Mucosa of gallbladder (tissue), 1 donor: ENCODE results near the gene SCYGR2. TPM values are rescaled to one million over a fixed set of nuclear protein-coding genes. Genes with fewer than 3 reads are reported as not detected.

Experiments
- DNase-seq: peaks from one replicate; pipeline ENCODE4 v3.0.0-alpha.2; 2020; ENCODE audit warnings: low spot score
- total RNA-seq: library from RNA; stranded (reverse); gene quantifications from one replicate; pipeline ENCODE4 v1.2.1, GENCODE V29; 2021
- donor health status: DM: no; HTN: no; CAD: no.

SCYGR2 gene
- total RNA-seq, 1 donor from 2014 or later: not detected

DNA sequence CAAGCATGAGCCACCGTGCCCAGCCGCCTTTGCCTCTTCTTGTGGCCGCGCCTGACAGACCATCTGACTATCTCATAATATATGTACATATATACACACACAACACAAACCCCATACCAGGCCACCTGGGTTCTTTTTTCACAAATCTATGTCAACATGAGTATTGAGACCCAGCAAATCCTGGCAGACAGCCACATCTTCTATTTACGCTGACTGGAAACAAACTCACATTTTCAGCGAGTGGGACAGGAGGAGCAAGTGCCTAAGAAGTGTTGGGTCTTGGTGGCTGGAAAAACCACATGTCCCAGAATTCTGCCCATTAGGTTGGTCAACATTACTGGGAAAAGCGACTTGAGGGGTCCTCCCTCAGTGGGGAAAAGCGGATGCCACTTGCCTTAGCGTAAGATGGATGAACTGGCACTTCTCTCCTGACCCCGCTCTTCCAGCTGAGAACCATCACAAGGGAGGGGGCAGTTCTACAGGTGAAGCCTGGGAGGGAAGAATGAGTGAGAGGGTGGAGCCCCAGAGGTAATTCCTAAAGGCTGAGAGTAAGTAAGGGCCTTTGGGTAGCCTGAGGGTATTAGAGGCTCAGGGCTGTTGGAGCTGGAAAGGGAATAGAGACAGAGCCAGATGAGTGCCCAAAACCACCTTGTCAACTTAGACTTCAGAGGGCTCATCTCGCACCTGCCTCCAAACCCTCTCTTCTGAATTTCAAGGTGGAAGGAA, 14.0 kb downstream of the SCYGR2 start:
- no peak for DNase-seq

DNA sequence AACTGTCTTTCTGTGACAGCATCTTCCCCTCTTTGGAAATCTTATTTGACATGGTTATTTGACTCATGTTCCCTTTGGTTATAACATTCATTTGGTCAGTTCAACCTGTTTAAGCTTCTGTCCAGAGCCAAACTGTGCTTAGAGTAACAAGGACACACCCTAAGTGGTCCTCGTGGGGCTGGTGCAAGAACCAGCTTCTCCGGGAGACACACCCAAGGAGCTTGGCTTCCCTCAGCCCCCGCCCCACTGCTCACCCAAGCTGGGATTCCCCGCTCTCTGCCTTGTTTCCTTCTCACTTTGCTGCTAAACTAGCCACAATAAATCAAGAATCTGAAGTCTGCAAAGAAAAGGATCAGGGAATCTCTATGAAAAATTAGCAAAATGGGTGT, 14.6 kb downstream of the SCYGR2 start:
- DNase-seq: no peak

DNA sequence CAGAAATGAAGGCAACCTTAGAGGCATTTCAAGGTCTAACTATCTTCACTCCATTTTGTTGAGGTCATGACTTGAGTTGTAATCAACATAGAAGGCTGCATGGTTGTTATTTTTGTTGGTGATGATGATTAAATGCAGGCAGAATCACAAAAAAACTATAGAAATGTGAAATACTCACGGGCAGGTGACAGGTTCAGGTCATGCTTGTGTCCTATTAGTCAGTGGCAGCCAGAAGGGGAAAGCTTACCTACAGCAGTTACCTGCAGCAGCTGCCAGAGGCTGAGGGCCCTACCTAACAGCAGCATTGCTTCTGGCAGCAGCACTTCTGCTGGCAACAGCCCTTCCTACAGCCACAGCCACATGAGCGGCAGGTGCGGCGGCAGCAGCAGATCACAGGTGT, 15.6 kb downstream of the SCYGR2 start:
- DNase-seq: no peak

DNA sequence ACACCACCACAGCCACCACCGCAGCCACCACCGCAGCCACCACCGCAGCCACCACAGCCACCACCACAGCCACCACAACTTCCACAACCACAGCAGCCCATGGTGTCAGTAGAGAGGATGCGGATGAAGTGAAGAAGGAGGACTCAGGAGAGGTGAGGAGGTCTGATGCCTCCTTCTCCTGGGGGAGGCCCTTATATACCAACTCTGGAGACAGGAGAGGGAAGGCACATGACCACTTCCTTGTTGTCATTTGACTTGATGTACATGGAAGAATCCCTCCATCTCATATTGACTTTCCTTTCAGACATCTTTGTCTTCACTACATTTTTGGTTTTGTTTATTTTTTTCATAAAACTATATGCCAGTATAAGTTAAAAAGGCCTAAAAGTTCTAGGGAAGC, 16.0 kb downstream of the SCYGR2 start, which contains the start of gene SCYGR3:
Gene SCYGR3 (minus strand): TSS at position 101 of the 400 bp plus-strand sequence. CDS start 0 bp downstream, at position 101.
- DNase-seq: no peak

DNA sequence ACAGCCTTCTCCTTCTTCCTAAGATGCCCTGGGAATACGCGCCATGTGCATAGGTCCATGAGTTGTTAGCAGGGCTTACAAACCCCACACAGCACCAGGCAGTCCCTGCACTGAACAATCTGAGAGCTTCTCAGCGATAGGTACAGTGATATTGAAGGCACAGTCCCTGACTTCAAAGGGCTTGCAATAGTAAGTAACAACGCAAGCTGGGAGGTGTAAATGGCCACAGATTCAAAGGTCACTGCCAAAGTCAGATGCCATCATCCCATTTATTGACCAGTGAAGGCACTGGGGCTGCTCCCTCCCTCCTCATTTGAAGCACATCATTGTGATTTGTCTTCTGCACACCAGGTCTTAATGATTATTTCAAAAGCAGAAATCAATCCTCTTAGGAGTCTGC, 16.5 kb downstream of the SCYGR2 start:
- no peak for DNase-seq

DNA sequence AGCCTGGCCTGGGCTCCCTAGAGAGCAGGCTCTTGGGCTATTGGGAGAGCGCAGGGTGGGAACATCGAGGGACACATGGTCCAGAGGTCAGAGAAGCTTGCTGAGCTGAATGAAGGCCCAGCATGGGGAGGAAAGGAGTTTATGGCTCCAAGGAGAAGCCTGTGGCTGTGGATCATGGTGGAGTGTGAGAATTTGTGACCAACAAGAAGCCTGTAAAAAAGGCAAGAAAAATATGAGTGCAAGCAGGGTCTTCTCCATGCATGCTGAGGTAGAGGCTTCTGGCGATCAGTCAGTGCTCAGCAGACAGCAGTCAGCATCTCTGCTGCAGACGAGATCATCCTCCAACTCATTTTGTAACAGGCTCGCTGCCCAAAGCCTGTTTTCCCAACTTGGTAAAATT, 17.2 kb downstream of the SCYGR2 start:
- no peak for DNase-seq

DNA sequence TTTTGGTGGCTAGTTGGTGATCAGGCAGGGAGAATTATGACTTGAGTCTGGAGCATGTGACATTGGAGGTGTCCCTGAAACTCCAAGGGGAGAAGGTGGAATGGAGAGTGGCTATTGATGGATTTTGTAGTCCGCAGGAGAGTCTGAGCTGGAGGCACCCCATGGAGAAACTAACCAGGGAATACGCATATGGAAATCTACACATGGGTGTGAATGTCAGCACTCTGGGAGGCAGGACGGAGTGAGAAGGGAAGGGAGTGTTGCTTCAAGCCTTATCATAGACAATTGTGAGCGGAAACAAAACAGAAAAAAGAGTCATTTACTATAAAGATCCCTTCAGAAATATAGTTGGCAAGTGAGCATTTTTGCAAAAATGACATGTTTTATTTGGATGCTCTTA, 17.9 kb downstream of the SCYGR2 start:
- DNase-seq: no peak

DNA sequence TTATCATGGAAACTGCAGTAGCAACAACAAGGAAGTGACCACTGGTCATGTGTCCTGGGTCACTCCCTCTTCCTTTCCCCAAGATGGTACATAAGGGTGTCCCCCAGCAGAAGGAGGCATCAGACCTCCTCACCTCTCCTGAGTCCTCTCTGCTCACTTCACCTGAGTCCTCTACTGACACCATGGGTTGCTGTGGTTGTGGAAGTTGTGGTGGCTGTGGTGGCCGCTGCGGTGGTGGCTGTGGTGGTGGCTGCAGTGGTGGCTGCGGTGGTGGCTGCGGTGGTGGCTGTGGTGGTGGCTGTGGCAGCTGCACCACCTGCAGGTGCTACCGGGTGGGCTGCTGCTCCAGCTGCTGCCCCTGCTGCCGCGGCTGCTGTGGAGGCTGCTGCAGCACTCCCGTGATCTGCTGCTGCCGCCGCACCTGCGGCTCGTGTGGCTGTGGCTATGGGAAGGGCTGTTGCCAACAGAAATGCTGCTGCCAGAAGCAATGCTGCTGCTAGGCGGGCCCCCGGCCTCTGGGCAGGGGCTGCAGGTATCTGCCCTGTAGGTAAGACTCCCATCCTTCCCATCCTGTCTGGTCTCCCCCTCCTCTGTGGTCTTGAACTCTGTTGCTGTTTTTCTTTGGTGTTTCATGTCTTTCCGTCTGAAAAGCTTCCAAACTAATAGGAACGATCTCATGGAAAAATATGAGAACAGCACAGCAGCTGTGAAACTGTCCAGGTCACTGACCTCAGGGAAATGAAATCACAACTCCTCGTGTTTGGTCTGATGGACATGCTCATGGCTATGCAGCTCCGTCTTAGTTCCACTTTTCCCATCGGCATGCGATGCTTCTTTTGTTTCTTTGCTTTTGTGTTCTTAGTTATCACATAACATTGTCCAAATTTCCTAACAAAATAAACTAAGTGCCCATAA, 18.9 kb downstream of the SCYGR2 start, which contains the start of gene SCYGR4:
Gene SCYGR4 (plus strand): TSS at position 183 of the 915 bp plus-strand sequence. CDS start 0 bp downstream, at position 183.
- DNase-seq: no peak

DNA sequence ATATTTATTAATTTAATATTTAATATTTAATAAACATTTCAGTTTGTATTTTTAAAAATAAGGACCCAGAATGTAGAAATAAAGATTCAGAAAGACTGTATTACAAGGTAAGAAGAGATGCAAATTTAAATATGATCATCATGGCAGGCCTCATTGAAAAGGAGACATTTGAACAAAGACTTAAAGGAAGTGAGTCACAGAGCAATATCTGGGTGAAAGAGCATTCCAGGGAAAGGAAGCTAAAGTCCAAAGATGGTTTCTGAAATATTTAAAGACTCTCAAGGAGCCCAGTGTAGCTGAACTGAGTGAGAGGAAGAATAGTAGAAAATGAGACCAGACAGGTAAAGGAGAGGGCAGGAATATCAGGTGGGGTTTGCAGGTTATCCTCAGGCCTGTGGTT, 24.5 kb downstream of the SCYGR2 start:
- no peak for DNase-seq

DNA sequence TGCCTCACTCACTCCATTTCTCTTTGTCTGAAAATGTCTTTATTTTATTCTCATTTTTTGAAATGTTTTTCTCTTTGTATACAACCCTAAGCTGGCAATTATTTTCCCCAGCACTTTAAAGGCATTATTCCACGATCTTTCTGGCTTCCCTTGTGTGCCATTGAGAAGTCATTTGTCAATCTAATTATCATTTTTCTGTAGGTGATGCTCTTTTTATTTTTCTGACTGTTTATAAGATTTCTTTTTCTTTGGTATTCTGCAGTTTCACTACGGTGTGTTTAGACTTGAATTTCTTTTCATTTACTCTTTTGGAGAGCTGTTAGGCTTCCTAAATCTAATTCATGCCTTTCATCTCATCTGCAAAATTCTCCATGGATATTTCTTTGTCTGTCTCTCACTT, 26.7 kb downstream of the SCYGR2 start:
- no peak for DNase-seq

DNA sequence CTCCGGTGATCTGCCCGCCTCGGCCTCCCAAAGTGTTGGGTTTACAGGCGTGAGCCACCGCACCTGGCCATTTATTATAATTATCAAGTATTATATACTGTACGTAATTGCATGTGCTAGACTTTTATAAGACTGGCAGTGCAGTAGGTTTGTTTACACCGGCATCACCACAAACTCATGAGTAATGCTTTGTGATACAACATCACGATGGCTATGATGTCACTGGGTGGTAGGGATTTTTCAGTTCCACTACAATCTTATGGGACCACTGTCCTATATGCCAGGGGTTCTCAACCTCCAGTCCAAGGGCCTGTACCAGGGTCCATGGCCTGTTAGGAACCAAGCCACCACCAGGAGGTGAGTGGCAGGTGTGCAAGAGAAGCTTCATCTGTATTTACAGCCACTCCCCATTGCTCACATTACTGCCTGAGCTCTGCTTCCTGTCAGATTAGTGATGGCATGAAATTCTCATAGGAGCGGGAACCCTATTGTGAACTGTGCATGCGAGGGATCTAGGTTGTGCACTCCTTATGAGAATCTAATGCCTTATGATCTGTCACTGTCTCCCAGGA, 28.0 kb downstream of the SCYGR2 start:
- no peak for DNase-seq

DNA sequence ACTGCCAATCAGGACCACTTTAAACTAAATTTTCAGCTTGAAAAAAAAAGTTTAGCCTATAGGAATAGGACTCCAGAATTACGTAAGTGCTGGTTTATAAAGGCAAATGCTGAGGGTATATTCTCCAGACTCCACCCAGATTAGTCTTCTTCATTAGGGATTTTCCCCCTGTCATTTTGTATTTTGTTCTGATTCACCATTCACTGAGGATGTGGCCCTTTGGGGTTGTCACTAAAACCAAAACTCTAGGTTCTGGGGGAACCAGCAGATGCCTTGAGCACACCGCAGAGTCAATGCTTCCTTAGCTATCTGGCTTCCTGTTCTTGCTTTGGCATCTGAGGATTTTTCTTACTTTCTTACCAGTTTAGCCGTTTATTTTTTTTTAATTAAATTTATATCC, 29.1 kb downstream of the SCYGR2 start:
- DNase-seq: no peak

DNA sequence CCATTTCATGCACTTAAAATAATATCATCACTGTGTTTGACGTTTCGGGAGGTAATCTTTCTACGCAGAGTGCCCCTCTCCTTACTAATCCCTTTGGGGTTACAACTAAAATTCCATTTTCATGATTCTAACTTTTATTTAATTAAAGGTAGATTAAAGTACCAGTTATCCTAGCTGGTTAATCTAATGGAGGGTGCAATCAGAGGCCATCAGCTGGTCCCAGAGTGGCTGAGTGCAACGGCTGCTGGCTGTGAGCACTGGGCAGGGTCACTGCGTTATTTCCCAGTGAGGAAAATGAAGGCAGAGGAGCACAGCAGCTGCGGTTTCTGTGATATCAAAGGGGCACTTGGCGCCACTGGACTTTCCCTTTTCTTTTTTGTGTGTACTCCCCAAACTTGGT, 30.7 kb downstream of the SCYGR2 start:
- DNase-seq: no peak

DNA sequence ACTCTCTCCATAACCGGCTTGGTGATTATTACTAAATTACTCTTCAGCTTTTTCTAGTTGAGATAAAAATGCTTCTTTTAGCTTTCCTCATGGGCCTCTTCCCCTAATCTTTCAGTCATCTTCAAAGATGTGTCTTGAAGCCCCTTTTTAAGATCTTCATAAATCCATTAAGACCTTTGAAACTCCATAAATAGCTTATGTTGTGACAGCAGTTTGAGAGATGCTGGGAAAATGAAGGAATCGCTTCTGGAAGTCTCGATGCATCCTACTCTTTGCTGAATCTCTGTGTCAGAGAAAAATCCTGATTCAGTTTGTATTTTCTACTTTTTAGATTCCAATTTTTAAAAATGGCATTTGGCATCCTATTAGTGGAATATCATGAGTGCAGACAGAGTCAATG, 31.6 kb downstream of the SCYGR2 start:
- DNase-seq: no peak

DNA sequence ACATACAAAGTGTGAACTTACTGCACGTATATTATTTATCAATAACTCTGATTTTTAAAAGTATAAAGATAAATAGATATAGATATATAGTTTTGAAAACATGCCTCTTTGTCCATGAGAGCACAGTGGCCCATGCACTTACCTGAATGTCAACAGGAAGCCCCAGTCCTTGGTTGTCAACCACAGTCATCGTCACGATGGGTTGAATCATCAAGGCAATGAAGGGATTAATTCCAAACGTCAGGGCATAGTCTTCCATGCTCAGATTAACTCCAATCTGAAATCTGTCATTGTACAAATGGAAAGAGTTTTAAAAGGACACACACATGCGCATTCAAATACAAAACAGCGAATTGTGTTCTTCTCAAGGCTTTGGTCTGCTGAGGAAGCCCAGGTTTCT, 34.1 kb downstream of the SCYGR2 start:
- DNase-seq: no peak

DNA sequence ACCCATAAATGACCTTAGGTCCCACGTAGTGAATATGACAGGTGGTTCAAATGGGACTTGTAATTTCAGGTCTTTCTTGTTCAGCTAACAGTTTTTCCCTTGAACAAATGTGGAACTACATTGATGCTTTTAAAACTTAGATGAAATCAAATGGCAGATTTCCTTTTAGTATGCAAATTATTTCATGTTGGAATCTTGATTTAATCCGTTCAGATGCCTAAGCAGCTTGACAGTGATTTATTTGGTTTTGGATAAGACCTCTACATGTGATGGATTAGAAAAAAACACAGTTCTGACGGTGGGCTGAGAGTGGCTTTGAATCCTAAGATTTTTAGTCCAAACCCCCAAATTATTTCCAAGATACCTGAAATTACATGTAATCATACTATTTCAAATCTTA, 35.5 kb downstream of the SCYGR2 start:
- no peak for DNase-seq

DNA sequence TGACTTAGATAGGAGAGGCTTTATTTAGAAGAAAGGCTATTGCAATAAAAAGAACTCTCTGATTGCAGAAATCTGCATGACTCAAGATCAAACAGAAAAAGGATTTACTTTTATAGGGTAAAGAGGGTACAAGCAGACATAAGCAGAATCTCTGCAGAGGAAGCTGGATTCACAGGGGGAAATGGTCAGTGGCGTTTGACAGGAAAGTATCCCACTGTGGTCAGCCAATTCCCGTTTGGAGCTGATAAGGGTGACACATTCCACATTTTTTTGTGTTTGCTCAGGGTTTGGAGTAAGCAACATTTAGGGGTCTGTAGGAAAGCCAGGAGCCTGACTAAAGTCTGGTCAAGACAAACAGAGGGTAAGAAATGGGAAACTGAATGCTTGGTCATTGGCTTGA, 44.0 kb downstream of the SCYGR2 start:
- no peak for DNase-seq

DNA sequence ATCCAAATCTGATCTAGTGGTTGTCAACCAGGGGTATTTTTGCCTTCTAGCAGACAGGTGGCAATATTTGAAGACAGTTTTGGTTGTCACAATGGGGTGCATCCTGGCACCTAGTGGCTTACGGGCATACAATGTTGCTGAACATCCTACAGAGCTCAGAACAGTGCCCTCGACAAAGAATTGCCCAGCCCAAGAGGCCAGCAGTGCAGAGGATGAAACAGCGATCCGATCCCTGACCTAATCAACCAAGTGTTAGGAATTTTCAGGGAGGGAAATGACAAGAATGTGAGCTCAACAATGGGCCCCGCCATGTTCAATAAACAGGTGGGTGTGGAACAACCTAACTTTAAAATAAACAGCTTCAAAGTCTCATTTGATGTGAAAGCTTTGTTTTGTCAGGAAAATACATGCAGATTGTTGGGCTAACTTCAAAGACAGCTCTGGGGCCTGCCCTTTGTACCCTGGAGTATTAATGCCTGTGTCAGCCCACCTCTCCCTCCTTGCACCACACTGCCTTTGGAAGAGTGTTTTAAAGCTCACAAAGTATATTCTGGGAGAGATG, 45.4 kb downstream of the SCYGR2 start:
- DNase-seq: no peak
